RWPE1 (cell line): ENCODE data around the gene SP2.

Experiments
- CTCF ChIA-PET: fragments of 350-600 bp; sonication (Branson Sonifier 250); formaldehyde crosslinking; extraction: SDS; loops from one replicate; lab custom pipeline; 2021; lab: Yijun Ruan, JAX
- POLR2A ChIA-PET: fragments of 400-600 bp; formaldehyde crosslinking; extraction: SDS; loops from one replicate; lab custom pipeline; 2020; ENCODE audit warnings: antibody characterized with exemption; ENCODE audit not compliant: low non-redundant PET; lab: Yijun Ruan, JAX
- DNase-seq: peaks from one replicate; pipeline ENCODE4 v3.0.0; 2012; ENCODE audit warnings: low spot score
- H3K27ac ChIP-seq: fragments of 450-650 bp; 2 replicates; pipeline ENCODE4 v1.5.1; 2017
- CTCF ChIP-seq: fragments of 450-650 bp; conservative IDR thresholded peaks from 2 replicates; pipeline ENCODE4 v1.5.1; 2017; ENCODE audit warnings: low read depth, mild to moderate bottlenecking

The SP2 gene

GRCh38 chr17:47895347-47895855 lies 635 bp upstream of the SP2 start:
- no peak for TF ChIP-seq CTCF
- DNase-seq = no peak
- ChIA-PET POLR2A (interaction anchor here (0.5 to 1.6 kb wide), 6 partner anchors 31 to 145 kb away, joined by 3 to 9 read pairs (median 4); partner anchors contain the start of genes LRRC46, MRPL10 and SCRN2), CTCF (interaction anchor here (0.7 to 3.8 kb wide), 6 partner anchors 51 to 196 kb away, joined by 4 to 20 read pairs (median 8); partner anchors contain the start of genes CDK5RAP3 and SCRN2)
- H3K27ac ChIP-seq = peak overlapping the region; percentile 93

DNA sequence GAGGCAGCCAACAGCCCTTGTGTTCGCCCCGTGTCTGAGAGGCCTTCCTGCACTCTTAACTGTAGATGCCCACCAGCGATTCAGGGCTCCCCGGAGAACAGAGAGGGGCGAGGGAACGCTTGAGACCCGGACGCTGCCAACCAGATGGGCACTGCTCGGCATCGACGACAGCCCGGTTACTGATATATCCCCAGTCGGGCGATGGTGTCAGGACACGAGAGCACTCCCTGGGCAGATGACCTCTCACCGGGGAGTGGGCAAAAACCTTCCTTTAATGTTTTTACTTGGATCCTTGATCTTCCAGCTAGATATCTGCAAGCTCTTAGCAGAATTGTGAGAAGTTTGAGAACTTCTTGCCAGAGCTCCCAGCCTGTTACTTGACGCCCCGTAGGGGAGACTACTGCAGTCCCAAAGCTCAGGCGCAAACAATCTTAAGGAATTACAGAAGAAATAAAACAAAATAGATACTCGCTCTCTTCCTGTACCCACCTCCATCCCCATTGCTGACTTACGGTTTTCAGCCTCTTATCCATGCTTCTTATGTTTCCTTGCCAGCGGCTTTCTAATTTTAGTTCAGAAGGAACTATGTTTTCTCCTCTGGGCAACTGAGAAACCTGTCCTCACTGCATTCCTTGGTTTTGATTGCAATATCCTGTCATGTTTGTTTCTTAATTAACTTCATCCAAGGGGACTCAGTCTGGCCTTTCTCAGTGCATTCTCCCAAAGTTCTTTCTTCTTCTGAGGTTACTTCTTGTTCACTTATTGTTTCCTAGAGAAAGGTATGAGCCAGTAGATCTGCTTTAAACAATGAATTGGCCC lies 845 bp downstream of the SP2 start:
- H3K27ac ChIP-seq = peak overlapping the region; percentile 93
- TF ChIP-seq CTCF = no peak
- ChIA-PET POLR2A (interaction anchor here (0.9 to 1.0 kb wide), 2 partner anchors 50 to 56 kb away, joined by 3 read pairs; partner anchors contain the start of gene SCRN2), CTCF (interaction anchor here (0.9 to 1.0 kb wide), 2 partner anchors 50 to 56 kb away, joined by 3 to 5 read pairs; partner anchors contain the start of gene SCRN2)
- no peak for DNase-seq

GRCh38 chr17:47897561-47897960 lies 1.5 kb downstream of the SP2 start:
- CTCF ChIA-PET = no interaction called here
- TF ChIP-seq CTCF = no peak
- H3K27ac ChIP-seq = no peak overlapping the region
- POLR2A ChIA-PET = no interaction called here
- no peak for DNase-seq

- H3K27ac ChIP-seq = no peak overlapping the region
- no peak for TF ChIP-seq CTCF
- POLR2A ChIA-PET = no interaction called here
- DNase-seq = no peak
- CTCF ChIA-PET = no interaction called here
Measured at GRCh38 chr17:47898241-47898640, 2.2 kb downstream of the SP2 start.

- no peak overlapping the region for H3K27ac ChIP-seq
- CTCF ChIA-PET = no interaction called here
- no peak for TF ChIP-seq CTCF
- no peak for DNase-seq
- POLR2A ChIA-PET = no interaction called here
Measured at GRCh38 chr17:47899643-47900042, 3.6 kb downstream of the SP2 start.

DNA sequence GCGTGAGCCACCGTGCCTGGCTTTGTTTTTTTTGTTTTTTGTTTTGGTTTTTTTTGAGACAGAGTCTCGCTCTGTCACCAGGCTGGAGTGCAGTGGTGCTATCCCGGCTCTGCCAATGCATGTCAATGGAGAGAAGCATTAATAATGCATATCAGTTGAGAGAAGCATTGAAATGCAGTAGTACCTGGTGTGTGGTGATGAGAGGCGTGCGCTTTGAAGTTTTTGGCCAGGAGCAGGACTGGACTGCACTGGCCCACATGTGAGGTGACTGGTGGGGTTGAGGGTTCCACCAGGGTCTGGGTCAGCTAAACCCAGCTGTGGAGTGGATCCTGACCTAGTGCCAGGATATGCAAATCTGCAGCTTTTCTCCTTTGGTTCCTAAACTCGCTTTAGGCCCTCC lies 5.4 kb downstream of the SP2 start:
- TF ChIP-seq CTCF = no peak
- peak overlapping the region; percentile 10; the same call in 1 of the 2 replicates for H3K27ac ChIP-seq
- DNase-seq = no peak
- ChIA-PET CTCF (interaction anchor here (0.7 kb wide), 1 partner anchor 35 kb away, joined by 3 read pairs; no protein-coding TSS in a partner anchor), POLR2A (no interaction called here)
